GM23248 (cell line): ENCODE measurements around the gene MKI67. TPM values are rescaled to one million over a fixed set of nuclear protein-coding genes. Genes with fewer than 3 reads are reported as not detected.

Experiments
- DNase-seq: peaks from one replicate; pipeline ENCODE4 v3.0.0-alpha.2; 2015
- H2AFZ ChIP-seq: fragments of 200-600 bp; sonication (generic); 2 replicates; pipeline ENCODE4 v1.6.1; 2016; ENCODE audit warnings: antibody characterized with exemption
- H3F3A ChIP-seq: fragments of 200-600 bp; sonication (generic); 2 replicates; pipeline ENCODE4 v1.6.1; 2016; ENCODE audit warnings: mild to moderate bottlenecking, antibody characterized with exemption, mixed run types; ENCODE audit not compliant: insufficient read depth
- H3K27ac ChIP-seq: fragments of 200-600 bp; sonication (generic); 2 replicates; pipeline ENCODE4 v1.5.1; 2016; ENCODE audit warnings: mild to moderate bottlenecking
- H3K27me3 ChIP-seq: fragments of 200-600 bp; sonication (generic); replicated peaks from 2 replicates; pipeline ENCODE4 v1.6.1; 2016; ENCODE audit warnings: mild to moderate bottlenecking; ENCODE audit not compliant: insufficient read depth
- H3K36me3 ChIP-seq: fragments of 200-600 bp; sonication (generic); 2 replicates; pipeline ENCODE4 v1.6.1; 2016; ENCODE audit warnings: low read depth, mild to moderate bottlenecking
- H3K4me1 ChIP-seq: fragments of 200-600 bp; sonication (generic); 2 replicates; pipeline ENCODE4 v1.6.1; 2016; ENCODE audit warnings: mild to moderate bottlenecking; ENCODE audit not compliant: insufficient read depth
- H3K4me2 ChIP-seq: fragments of 200-600 bp; sonication (generic); one replicate; pipeline ENCODE4 v1.6.1; 2016; ENCODE audit warnings: mild to moderate bottlenecking; ENCODE audit not compliant: unreplicated experiment
- H3K4me3 ChIP-seq: fragments of 200-600 bp; sonication (generic); 2 replicates; pipeline ENCODE4 v1.5.1; 2016; ENCODE audit warnings: mild to moderate bottlenecking
- H3K79me2 ChIP-seq: fragments of 200-600 bp; sonication (generic); 2 replicates; pipeline ENCODE4 v1.6.1; 2016; ENCODE audit warnings: mild to moderate bottlenecking; ENCODE audit not compliant: insufficient read depth
- H3K9ac ChIP-seq: fragments of 200-600 bp; sonication (generic); 2 replicates; pipeline ENCODE4 v1.6.1; 2016; ENCODE audit warnings: mild to moderate bottlenecking
- H3K9me2 ChIP-seq: fragments of 200-600 bp; sonication (generic); 2 replicates; pipeline ENCODE4 v1.6.1; 2016; ENCODE audit warnings: mixed run types, mild to moderate bottlenecking, moderate library complexity; ENCODE audit not compliant: insufficient read depth
- H3K9me3 ChIP-seq: fragments of 200-600 bp; sonication (generic); one replicate; pipeline ENCODE4 v1.6.1; 2017; ENCODE audit warnings: low read depth
- H4K20me1 ChIP-seq: fragments of 200-600 bp; sonication (generic); 2 replicates; pipeline ENCODE4 v1.6.0; 2016; ENCODE audit not compliant: insufficient read depth
- EZH2 ChIP-seq: fragments of 200-600 bp; sonication (generic); IDR thresholded peaks from 2 replicates; pipeline ENCODE4 v1.6.1; 2018; ENCODE audit warnings: antibody characterized with exemption, mild to moderate bottlenecking; ENCODE audit not compliant: insufficient read depth, poor library complexity, severe bottlenecking
- EZH2phosphoT487 ChIP-seq: fragments of 200-600 bp; sonication (generic); IDR thresholded peaks from 2 replicates; pipeline ENCODE4 v1.6.1; 2018; ENCODE audit warnings: antibody characterized with exemption, moderate library complexity, mild to moderate bottlenecking, low read depth; ENCODE audit not compliant: insufficient read depth
- WGBS, 2 experiments: methylation state at CpG; one replicate each; pipeline ENCODE4 v1.1.6; 2015 to 2017; ENCODE audit warnings: low lambda C conversion rate in 2 of 2, low coverage in 1 of 2; ENCODE audit errors: missing lambda C conversion rate in 2 of 2; 5-methylcytosine and 5-hydroxymethylcytosine counted together
- in situ Hi-C: fragments of 300-500 bp; cut with MboI; formaldehyde crosslinking; loops from 2 replicates; pipeline ENCODE4 v1.15.0; 2020
- polyA plus RNA-seq: library from polyadenylated mRNA; unstranded; fragments of >200 nt; fragmentation: Nextera tagmentation; extraction: Ambion mirVana; gene quantifications from 2 replicates; pipeline ENCODE4 v1.2.1, GENCODE V29; 2016
- total RNA-seq: library from RNA; depleted of rRNA; stranded (reverse); fragments of >200 nt; shearing (Covaris generic); gene quantifications from 2 replicates; pipeline ENCODE4 v1.2.3, GENCODE V29; 2014

Gene MKI67
- total and polyA plus RNA-seq, 2 experiments from 2014 or later, result 12.2 to 22.5 TPM

- in situ Hi-C loops, result no loop called here
- Histone ChIP-seq H4K20me1 (no peaks in the 10 kb centered on the region), H3K27ac (no peak overlapping the region), H3K9me2 (no peaks in the 10 kb centered on the region), H2AFZ (no peak overlapping the region), H3K4me1 (no peaks in the 10 kb centered on the region), H3K27me3 (peaks cover 16% of the 10 kb centered on the region), H3K4me2 (no peak overlapping the region), H3F3A (no peaks in the 10 kb centered on the region), H3K4me3 (no peak overlapping the region), H3K9me3 (no peaks in the 10 kb centered on the region), H3K36me3 (no peaks in the 10 kb centered on the region), H3K79me2 (no peaks in the 10 kb centered on the region), H3K9ac (no peak overlapping the region)
- no peak for DNase-seq
- TF ChIP-seq EZH2phosphoT487 (no peak), EZH2 (no peak)
- WGBS, 2 experiments, result 45 to 51% methylated on average over 5 of the region's 5 CpGs
Observed at GRCh38 chr10:128163701-128164100, 37.5 kb upstream of the MKI67 start.

DNA sequence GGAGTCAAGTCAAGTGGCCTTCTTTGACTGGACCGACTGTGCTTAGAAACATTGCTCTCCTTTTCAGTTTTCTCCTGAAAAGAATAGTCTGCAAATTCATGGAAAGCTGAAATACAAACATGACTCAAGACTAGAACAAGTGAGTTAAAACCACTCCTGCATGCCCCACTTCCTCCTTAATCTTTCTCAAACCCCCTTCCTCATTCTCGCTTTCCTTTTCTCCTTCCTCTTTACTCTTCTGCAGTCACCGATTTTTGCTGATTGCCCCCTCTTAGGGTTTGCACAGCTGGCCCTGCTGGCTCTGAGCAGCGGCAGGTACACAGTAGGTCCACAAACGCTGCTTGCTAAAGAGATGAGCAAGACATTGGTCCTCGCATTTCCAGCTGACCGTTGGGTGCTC lies 34.8 kb upstream of the MKI67 start:
- H3K9ac ChIP-seq, result no peak overlapping the region
- in situ Hi-C loops, result no loop called here
- no peaks in the 10 kb centered on the region for H3K9me3 ChIP-seq
- peaks cover 27% of the 10 kb centered on the region for H3K27me3 ChIP-seq
- no peak for TF ChIP-seq EZH2
- no peak for TF ChIP-seq EZH2phosphoT487
- H3K27ac ChIP-seq, result no peak overlapping the region
- no peak overlapping the region for H3K4me3 ChIP-seq
- WGBS, 2 experiments, result 46 to 57% methylated on average over 7 of the region's 7 CpGs
- H2AFZ ChIP-seq, result no peak overlapping the region
- H3F3A ChIP-seq, result no peaks in the 10 kb centered on the region
- H4K20me1 ChIP-seq, result no peaks in the 10 kb centered on the region
- H3K79me2 ChIP-seq, result no peaks in the 10 kb centered on the region
- no peaks in the 10 kb centered on the region for H3K9me2 ChIP-seq
- no peak for DNase-seq
- no peaks in the 10 kb centered on the region for H3K36me3 ChIP-seq
- H3K4me2 ChIP-seq, result no peak overlapping the region
- H3K4me1 ChIP-seq, result no peaks in the 10 kb centered on the region

DNA sequence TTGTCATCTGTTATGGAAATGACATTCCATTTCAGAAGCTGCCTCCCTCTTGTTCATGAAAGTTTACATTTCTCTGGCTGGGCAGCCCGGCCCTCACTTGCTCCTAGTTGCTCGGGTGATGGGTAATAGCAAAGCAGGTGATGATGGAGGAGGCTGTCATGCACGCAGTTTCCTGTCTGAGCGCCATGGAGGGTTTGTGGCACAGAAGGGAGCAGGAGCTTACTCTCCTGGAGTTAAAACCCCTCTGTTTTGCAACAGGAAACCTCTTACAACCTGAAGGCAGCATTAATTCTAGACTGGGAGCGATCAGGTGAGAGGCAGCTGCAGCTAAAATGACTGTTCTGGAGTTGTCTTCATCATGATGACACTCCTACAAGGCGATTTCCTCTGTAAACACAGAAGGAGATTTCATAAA lies 34.1 kb upstream of the MKI67 start:
- no peaks in the 10 kb centered on the region for H3K9me3 ChIP-seq
- no peak overlapping the region for H3K4me2 ChIP-seq
- in situ Hi-C loops, result no loop called here
- peaks cover 31% of the 10 kb centered on the region for H3K27me3 ChIP-seq
- no peak overlapping the region for H3K9ac ChIP-seq
- H3K27ac ChIP-seq, result no peak overlapping the region
- no peaks in the 10 kb centered on the region for H3K9me2 ChIP-seq
- TF ChIP-seq EZH2phosphoT487 (no peak), EZH2 (no peak)
- H3K36me3 ChIP-seq, result no peaks in the 10 kb centered on the region
- DNase-seq, result no peak
- H3K4me1 ChIP-seq, result no peaks in the 10 kb centered on the region
- WGBS, 2 experiments, result 17 to 19% methylated on average over 6 of the region's 6 CpGs
- no peaks in the 10 kb centered on the region for H3K79me2 ChIP-seq
- no peaks in the 10 kb centered on the region for H4K20me1 ChIP-seq
- H2AFZ ChIP-seq, result no peak overlapping the region
- no peak overlapping the region for H3K4me3 ChIP-seq
- H3F3A ChIP-seq, result no peaks in the 10 kb centered on the region

- Histone ChIP-seq H3K9me3 (no peaks in the 10 kb centered on the region), H3K4me3 (no peak overlapping the region), H3K27me3 (peaks cover 26% of the 10 kb centered on the region), H3K36me3 (no peaks in the 10 kb centered on the region), H2AFZ (no peak overlapping the region), H3F3A (no peaks in the 10 kb centered on the region), H3K27ac (no peak overlapping the region), H3K9ac (no peak overlapping the region), H3K9me2 (no peaks in the 10 kb centered on the region), H3K4me2 (no peak overlapping the region), H3K4me1 (no peaks in the 10 kb centered on the region), H3K79me2 (no peaks in the 10 kb centered on the region), H4K20me1 (no peaks in the 10 kb centered on the region)
- in situ Hi-C loops, result no loop called here
- WGBS, 2 experiments, result 48 to 56% methylated on average over 9 of the region's 9 CpGs
- no peak for DNase-seq
- TF ChIP-seq EZH2phosphoT487 (no peak), EZH2 (no peak)
Observed at GRCh38 chr10:128158021-128158795, 32.0 kb upstream of the MKI67 start.
